Neural cell (in vitro differentiated cells): ENCODE results near the gene PRRX2. TPM values are rescaled to one million over a fixed set of nuclear protein-coding genes. Genes with fewer than 3 reads are reported as not detected.

ENCODE experiments used
- H2AFZ ChIP-seq: fragments of 200-600, 300-800 bp; sonication (generic), shearing (Covaris generic); 2 replicates; pipeline ENCODE4 v1.6.0; 2014; ENCODE audit warnings: low read depth, mild to moderate bottlenecking, antibody characterized with exemption, low read length, moderate library complexity
- H3F3A ChIP-seq: fragments of 200-600 bp; shearing (Covaris generic); 2 replicates; pipeline ENCODE4 v1.6.1; 2016; ENCODE audit warnings: mild to moderate bottlenecking, moderate library complexity, mixed read lengths, antibody characterized with exemption, low read length; ENCODE audit not compliant: insufficient read depth, poor library complexity, severe bottlenecking
- H3K27ac ChIP-seq: fragments of 200-600, 300-800 bp; sonication (generic), shearing (Covaris generic); 2 replicates; pipeline ENCODE4 v1.5.1; 2014; ENCODE audit warnings: mild to moderate bottlenecking, low read length, moderate library complexity
- H3K27me3 ChIP-seq: fragments of 300-800, 200-600 bp; sonication (generic), shearing (Covaris generic); 2 replicates; pipeline ENCODE4 v1.6.0; 2014; ENCODE audit warnings: mild to moderate bottlenecking, low read depth, low read length, moderate library complexity; ENCODE audit not compliant: insufficient read depth
- H3K36me3 ChIP-seq: fragments of 300-800, 200-600 bp; sonication (generic), shearing (Covaris generic); 2 replicates; pipeline ENCODE4 v1.5.1; 2014; ENCODE audit warnings: mild to moderate bottlenecking, antibody characterized with exemption, low read length, moderate library complexity; ENCODE audit not compliant: insufficient read depth
- H3K4me2 ChIP-seq: fragments of 300-800, 200-600 bp; sonication (generic), shearing (Covaris generic); 2 replicates; pipeline ENCODE4 v1.6.0; 2014; ENCODE audit warnings: mild to moderate bottlenecking, low read length
- H3K4me3 ChIP-seq: fragments of 300-800, 200-600 bp; sonication (generic), shearing (Covaris generic); 2 replicates; pipeline ENCODE4 v1.5.1; 2014; ENCODE audit warnings: mild to moderate bottlenecking, low read length, moderate library complexity
- H3K79me2 ChIP-seq: fragments of 200-600 bp; shearing (Covaris generic); replicated peaks from 2 replicates; pipeline ENCODE4 v1.6.0; 2014; ENCODE audit warnings: mild to moderate bottlenecking, low read length, moderate library complexity; ENCODE audit not compliant: insufficient read depth
- H3K9ac ChIP-seq: fragments of 300-800, 200-600 bp; sonication (generic), shearing (Covaris generic); 2 replicates; pipeline ENCODE4 v1.6.1; 2016; ENCODE audit warnings: mild to moderate bottlenecking, low read length, mixed read lengths
- H3K9me2 ChIP-seq: fragments of 200-600 bp; shearing (Covaris generic); 2 replicates; pipeline ENCODE4 v1.6.1; 2016; ENCODE audit warnings: mild to moderate bottlenecking, low read length, mixed read lengths; ENCODE audit not compliant: insufficient read depth
- H3K9me3 ChIP-seq: fragments of 200-600, 300-800 bp; sonication (generic), shearing (Covaris generic); 2 replicates; pipeline ENCODE4 v1.6.1; 2016; ENCODE audit warnings: mild to moderate bottlenecking, mixed run types, low read length, moderate library complexity, mixed read lengths
- H4K20me1 ChIP-seq: fragments of 200-600 bp; shearing (Covaris generic); 2 replicates; pipeline ENCODE4 v1.6.1; 2016; ENCODE audit warnings: mild to moderate bottlenecking, mixed run types; ENCODE audit not compliant: insufficient read depth
- EP300 ChIP-seq: fragments of 450-650 bp; conservative IDR thresholded peaks from 2 replicates; pipeline ENCODE4 v1.6.1; 2014; ENCODE audit warnings: antibody characterized with exemption, mild to moderate bottlenecking, moderate library complexity; ENCODE audit not compliant: poor library complexity, severe bottlenecking
- EZH2 ChIP-seq: fragments of 200-600, 300-800 bp; shearing (Covaris generic), sonication (generic); IDR thresholded peaks from 2 replicates; pipeline ENCODE4 v1.6.1; 2014; ENCODE audit warnings: antibody characterized with exemption, low read length, borderline replicate concordance, mild to moderate bottlenecking; ENCODE audit not compliant: insufficient read depth, poor library complexity, severe bottlenecking
- MXI1 ChIP-seq: fragments of 450-650 bp; conservative IDR thresholded peaks from 2 replicates; pipeline ENCODE4 v1.6.1; 2014; ENCODE audit warnings: antibody characterized with exemption, mild to moderate bottlenecking; ENCODE audit not compliant: poor library complexity, severe bottlenecking
- POLR2AphosphoS5 ChIP-seq: IDR thresholded peaks from 2 replicates; pipeline ENCODE4 v1.6.1; 2012
- RAD21 ChIP-seq: fragments of 450-650 bp; conservative IDR thresholded peaks from 2 replicates; pipeline ENCODE4 v1.6.1; 2014; ENCODE audit warnings: antibody characterized with exemption, mild to moderate bottlenecking, moderate library complexity
- SMC3 ChIP-seq: fragments of 450-650 bp; conservative IDR thresholded peaks from 2 replicates; pipeline ENCODE4 v1.6.1; 2014; ENCODE audit warnings: antibody characterized with exemption, mild to moderate bottlenecking, moderate library complexity; ENCODE audit not compliant: poor library complexity
- TAF1 ChIP-seq: IDR thresholded peaks from 2 replicates; pipeline ENCODE4 v1.6.1; 2012; ENCODE audit warnings: low read depth
- polyA plus RNA-seq: library from polyadenylated mRNA; depleted of rRNA; stranded (reverse); fragments of >200 nt; gene quantifications from 2 replicates; pipeline ENCODE4 v1.2.3, GENCODE V29; 2014
- TF ChIP-seq, protein P1 (sequence below): IDR thresholded peaks from 2 replicates; pipeline ENCODE4 v1.6.1; 2012; ENCODE audit warnings: borderline replicate concordance
- TF ChIP-seq, protein P2 (sequence below): fragments of 450-650 bp; IDR thresholded peaks from 2 replicates; pipeline ENCODE4 v1.5.1; 2014; ENCODE audit warnings: antibody characterized with exemption, mild to moderate bottlenecking, moderate library complexity; ENCODE audit not compliant: poor library complexity, severe bottlenecking

PRRX2 gene
- polyA plus RNA-seq, 1 donor from 2014 or later, result not detected

DNA sequence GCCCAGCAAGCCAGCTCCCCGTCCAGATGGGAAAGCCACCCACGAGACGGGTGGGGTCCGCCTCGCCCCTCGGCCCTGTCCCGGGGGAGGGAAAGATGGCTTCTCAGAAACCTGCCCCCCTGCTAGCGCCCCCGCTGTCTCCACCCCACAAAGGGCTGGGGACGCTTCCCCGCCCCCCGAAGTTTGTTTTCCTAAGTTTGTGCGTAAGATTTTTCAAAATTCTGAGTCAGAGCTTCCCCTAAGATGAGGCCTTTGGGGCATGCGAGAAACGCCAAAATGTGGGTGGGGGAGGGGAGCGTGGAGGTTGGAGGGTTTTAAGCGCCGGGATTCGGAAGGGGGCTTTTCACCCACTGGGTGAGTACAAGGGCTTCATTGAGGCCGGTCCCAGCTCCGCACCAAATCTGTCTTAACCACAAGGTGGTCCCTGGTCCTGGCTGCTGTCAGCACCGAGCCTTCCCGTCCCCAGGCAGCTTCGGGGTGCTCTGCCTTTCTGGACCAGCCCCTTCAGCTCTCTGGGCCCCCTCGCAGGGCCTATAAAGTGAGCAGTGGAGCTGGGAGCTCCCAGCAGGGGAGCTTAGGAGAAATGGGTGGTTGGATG, 32.3 kb downstream of the PRRX2 start:
- no peaks in the 10 kb centered on the region for H3F3A ChIP-seq
- H3K79me2 ChIP-seq, result no peaks in the 10 kb centered on the region
- H3K9ac ChIP-seq, result peak overlapping the region; percentile 41
- no peaks in the 10 kb centered on the region for H3K9me2 ChIP-seq
- H3K4me3 ChIP-seq, result peak overlapping the region; percentile 60
- no peaks in the 10 kb centered on the region for H3K9me3 ChIP-seq
- no peak overlapping the region for H3K27ac ChIP-seq
- no peaks in the 10 kb centered on the region for H4K20me1 ChIP-seq
- no peaks in the 10 kb centered on the region for H3K36me3 ChIP-seq
- TF ChIP-seq, protein P1, sequence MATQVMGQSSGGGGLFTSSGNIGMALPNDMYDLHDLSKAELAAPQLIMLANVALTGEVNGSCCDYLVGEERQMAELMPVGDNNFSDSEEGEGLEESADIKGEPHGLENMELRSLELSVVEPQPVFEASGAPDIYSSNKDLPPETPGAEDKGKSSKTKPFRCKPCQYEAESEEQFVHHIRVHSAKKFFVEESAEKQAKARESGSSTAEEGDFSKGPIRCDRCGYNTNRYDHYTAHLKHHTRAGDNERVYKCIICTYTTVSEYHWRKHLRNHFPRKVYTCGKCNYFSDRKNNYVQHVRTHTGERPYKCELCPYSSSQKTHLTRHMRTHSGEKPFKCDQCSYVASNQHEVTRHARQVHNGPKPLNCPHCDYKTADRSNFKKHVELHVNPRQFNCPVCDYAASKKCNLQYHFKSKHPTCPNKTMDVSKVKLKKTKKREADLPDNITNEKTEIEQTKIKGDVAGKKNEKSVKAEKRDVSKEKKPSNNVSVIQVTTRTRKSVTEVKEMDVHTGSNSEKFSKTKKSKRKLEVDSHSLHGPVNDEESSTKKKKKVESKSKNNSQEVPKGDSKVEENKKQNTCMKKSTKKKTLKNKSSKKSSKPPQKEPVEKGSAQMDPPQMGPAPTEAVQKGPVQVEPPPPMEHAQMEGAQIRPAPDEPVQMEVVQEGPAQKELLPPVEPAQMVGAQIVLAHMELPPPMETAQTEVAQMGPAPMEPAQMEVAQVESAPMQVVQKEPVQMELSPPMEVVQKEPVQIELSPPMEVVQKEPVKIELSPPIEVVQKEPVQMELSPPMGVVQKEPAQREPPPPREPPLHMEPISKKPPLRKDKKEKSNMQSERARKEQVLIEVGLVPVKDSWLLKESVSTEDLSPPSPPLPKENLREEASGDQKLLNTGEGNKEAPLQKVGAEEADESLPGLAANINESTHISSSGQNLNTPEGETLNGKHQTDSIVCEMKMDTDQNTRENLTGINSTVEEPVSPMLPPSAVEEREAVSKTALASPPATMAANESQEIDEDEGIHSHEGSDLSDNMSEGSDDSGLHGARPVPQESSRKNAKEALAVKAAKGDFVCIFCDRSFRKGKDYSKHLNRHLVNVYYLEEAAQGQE, result no peak
- TF ChIP-seq SMC3, result no peak
- TF ChIP-seq, protein P2, sequence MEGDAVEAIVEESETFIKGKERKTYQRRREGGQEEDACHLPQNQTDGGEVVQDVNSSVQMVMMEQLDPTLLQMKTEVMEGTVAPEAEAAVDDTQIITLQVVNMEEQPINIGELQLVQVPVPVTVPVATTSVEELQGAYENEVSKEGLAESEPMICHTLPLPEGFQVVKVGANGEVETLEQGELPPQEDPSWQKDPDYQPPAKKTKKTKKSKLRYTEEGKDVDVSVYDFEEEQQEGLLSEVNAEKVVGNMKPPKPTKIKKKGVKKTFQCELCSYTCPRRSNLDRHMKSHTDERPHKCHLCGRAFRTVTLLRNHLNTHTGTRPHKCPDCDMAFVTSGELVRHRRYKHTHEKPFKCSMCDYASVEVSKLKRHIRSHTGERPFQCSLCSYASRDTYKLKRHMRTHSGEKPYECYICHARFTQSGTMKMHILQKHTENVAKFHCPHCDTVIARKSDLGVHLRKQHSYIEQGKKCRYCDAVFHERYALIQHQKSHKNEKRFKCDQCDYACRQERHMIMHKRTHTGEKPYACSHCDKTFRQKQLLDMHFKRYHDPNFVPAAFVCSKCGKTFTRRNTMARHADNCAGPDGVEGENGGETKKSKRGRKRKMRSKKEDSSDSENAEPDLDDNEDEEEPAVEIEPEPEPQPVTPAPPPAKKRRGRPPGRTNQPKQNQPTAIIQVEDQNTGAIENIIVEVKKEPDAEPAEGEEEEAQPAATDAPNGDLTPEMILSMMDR, result no peak
- no peak for TF ChIP-seq EZH2
- TF ChIP-seq TAF1, result no peak
- no peak for TF ChIP-seq RAD21
- TF ChIP-seq EP300, result no peak
- no peak for TF ChIP-seq POLR2AphosphoS5
- TF ChIP-seq MXI1, result no peak
- H3K27me3 ChIP-seq, result peaks cover 31% of the 10 kb centered on the region
- H3K4me2 ChIP-seq, result no peak overlapping the region
- no peak overlapping the region for H2AFZ ChIP-seq

DNA sequence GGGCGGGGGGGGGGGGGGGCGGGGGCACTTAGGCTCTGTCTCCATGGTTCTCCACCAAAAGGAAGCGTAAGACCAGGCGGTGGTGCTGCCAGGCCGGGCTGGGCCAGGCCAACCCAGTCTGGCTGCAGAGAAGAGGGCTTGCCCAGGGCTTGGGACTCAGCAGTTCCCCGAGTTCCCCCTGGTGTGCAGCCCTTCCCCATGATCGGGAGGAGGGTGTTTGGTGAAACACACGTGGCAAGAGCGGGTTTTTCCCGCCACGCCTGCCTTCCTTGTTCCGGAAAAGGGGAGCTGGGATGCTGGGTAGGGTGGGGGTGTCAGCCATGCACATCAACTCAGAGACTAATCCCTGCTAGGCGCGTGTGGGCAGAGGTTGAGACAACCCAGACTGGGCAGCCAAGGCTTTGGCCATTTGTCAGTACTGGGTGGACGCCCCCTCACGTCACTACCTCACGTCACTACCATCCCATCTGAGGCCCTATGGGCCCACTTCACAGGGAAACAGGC, 32.9 kb downstream of the PRRX2 start:
- no peak overlapping the region for H2AFZ ChIP-seq
- no peak overlapping the region for H3K4me3 ChIP-seq
- no peaks in the 10 kb centered on the region for H3K9me2 ChIP-seq
- H3K9ac ChIP-seq, result no peak overlapping the region
- no peaks in the 10 kb centered on the region for H4K20me1 ChIP-seq
- H3K79me2 ChIP-seq, result no peaks in the 10 kb centered on the region
- no peak overlapping the region for H3K27ac ChIP-seq
- TF ChIP-seq SMC3 (no peak), RAD21 (no peak), EZH2 (no peak), TAF1 (no peak), EP300 (no peak), POLR2AphosphoS5 (no peak), MXI1 (no peak)
- TF ChIP-seq, protein P2, result no peak
- TF ChIP-seq, protein P1, result no peak
- no peaks in the 10 kb centered on the region for H3F3A ChIP-seq
- peaks cover 31% of the 10 kb centered on the region for H3K27me3 ChIP-seq
- H3K36me3 ChIP-seq, result no peaks in the 10 kb centered on the region
- no peak overlapping the region for H3K4me2 ChIP-seq
- no peaks in the 10 kb centered on the region for H3K9me3 ChIP-seq
